Tibial nerve (tissue), 4 donors: ENCODE results near the gene OR56B1.

Source experiments
- EP300 ChIP-seq, 2 donors: sonication (generic); formaldehyde crosslinking; IDR thresholded peaks; one replicate each; pipeline ENCODE4 v1.6.1; 2017; ENCODE audit warnings: antibody characterized with exemption in 2 of 2, mild to moderate bottlenecking in 1 of 2
- POLR2A ChIP-seq, 2 donors: fragments of 450-650 bp; IDR thresholded peaks; one replicate each; pipeline ENCODE4 v1.6.1; 2017; ENCODE audit warnings: antibody characterized with exemption in 2 of 2, mild to moderate bottlenecking in 2 of 2, moderate library complexity in 2 of 2
- TF ChIP-seq, protein P1 (sequence below), 5 experiments: fragments of 200-600 bp in 3 of 5; fragments of 450-650 bp in 2 of 5; sonication (generic) in 3 of 5; IDR thresholded peaks; one replicate each; pipeline ENCODE4 v1.5.1; 2016 to 2019; ENCODE audit warnings: antibody characterized with exemption in 5 of 5, mild to moderate bottlenecking in 3 of 5, moderate library complexity in 2 of 5

DNA sequence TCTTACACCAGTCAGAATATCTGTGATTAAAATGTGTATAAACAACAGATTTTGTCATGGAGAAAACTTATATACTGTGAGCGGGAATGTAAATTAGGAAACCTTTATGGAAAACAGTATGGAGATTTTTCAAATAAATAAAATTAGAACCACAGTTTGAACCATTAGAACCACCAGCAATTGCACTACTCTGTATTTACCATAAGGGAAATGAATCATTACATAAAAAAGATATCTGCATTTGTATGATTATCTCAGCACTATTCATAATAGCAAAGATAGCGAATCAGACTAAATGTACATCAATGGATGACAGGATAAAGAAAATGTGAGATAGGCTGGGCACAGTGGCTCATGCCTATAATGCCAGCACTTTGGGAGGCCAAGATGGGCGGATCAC lies 10.4 kb downstream of the OR56B1 start:
- TF ChIP-seq, protein P1, sequence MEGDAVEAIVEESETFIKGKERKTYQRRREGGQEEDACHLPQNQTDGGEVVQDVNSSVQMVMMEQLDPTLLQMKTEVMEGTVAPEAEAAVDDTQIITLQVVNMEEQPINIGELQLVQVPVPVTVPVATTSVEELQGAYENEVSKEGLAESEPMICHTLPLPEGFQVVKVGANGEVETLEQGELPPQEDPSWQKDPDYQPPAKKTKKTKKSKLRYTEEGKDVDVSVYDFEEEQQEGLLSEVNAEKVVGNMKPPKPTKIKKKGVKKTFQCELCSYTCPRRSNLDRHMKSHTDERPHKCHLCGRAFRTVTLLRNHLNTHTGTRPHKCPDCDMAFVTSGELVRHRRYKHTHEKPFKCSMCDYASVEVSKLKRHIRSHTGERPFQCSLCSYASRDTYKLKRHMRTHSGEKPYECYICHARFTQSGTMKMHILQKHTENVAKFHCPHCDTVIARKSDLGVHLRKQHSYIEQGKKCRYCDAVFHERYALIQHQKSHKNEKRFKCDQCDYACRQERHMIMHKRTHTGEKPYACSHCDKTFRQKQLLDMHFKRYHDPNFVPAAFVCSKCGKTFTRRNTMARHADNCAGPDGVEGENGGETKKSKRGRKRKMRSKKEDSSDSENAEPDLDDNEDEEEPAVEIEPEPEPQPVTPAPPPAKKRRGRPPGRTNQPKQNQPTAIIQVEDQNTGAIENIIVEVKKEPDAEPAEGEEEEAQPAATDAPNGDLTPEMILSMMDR (IDR thresholded peaks at IDR 0.05): no peak
- TF ChIP-seq POLR2A (IDR thresholded peaks at IDR 0.05) (no peak), EP300 (IDR thresholded peaks at IDR 0.05) (no peak)
